Measurements from ENCODE around the gene ZSWIM6. TPM values are rescaled to one million over a fixed set of nuclear protein-coding genes. Genes with fewer than 3 reads are reported as not detected.

Gene ZSWIM6
- total RNA-seq, 6 experiments from 2014 or later = 9.7 to 13.5 (median 11.7) TPM

DNA sequence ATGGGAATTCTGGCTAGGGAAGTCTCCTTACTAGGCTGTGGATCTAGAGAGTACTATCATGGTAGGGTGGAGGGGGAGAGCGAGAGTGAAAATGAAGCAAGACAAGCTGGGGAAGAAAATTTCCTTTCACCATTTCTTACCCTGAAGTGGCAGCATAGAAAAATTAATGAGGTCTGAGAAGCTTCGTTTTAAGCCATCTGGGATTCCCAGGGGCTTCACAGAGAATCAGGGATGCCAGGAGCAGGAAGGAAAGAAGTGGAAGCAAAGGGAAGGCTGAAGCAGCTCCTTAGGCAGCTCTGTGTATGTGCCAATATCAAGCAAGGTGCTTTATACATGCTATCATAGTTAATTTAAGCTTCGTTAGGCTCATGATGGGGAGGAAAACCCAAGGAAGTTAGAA is 169.9 kb downstream of the ZSWIM6 start:
- no peaks in the 10 kb centered on the region for H3K4me1 Mint-ChIP-seq (ENCODE audit: low read depth)
- TF ChIP-seq CTCF (IDR thresholded peaks at IDR 0.05) = no peak
- peaks cover 6% of the 10 kb centered on the region; the same call in 1 of the 2 replicates for H3K36me3 Mint-ChIP-seq (ENCODE audit: low read depth)
- no peak overlapping the region for H3K27ac Mint-ChIP-seq
- no peak overlapping the region for H3K4me3 Mint-ChIP-seq
- no peaks in the 10 kb centered on the region; the same call in 1 of the 2 replicates for H3K27me3 Mint-ChIP-seq (ENCODE audit: insufficient read depth)
- DNase-seq = no peak
- H3K9me3 Mint-ChIP-seq = no peaks in the 10 kb centered on the region

DNA sequence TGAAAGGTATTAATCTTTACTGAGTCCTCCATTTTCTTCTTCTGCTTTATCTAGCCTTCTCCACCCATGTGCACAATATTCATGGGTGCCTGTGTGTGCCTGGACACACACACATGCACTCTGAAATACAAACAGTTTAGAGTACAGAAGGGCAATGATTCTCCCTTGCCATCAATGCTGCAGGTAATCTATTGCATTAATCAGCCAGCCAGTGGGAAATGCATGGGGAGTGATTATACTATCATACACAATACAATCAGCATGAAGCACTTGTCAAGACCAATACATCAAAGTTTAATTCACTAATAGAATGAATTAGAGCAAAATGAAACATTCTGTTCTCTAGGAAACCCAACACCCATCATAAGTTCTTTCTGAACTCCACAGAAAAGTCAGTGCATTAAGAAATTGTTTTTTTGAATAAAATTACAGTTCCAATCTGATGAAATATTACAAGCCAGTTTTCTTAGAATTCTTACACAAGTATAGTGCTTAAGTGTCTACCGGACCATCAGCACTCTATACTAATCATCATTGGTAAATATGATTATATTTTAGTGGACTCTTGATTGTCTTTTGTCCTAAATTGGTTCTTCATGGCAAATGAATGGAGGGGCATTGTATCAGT is 172.2 kb downstream of the ZSWIM6 start:
- Mint-ChIP-seq H3K4me1 (ENCODE audit: low read depth) (no peaks in the 10 kb centered on the region), H3K36me3 (ENCODE audit: low read depth) (peaks cover 7% of the 10 kb centered on the region), H3K27me3 (ENCODE audit: insufficient read depth) (no peaks in the 10 kb centered on the region; the same call in 1 of the 2 replicates), H3K9me3 (no peaks in the 10 kb centered on the region), H3K27ac (no peak overlapping the region), H3K4me3 (no peak overlapping the region)
- no peak for TF ChIP-seq CTCF (IDR thresholded peaks at IDR 0.05)
- DNase-seq = no peak

GRCh38 chr5:61505281-61505680 is 173.2 kb downstream of the ZSWIM6 start:
- no peak for DNase-seq
- Mint-ChIP-seq H3K9me3 (no peaks in the 10 kb centered on the region), H3K4me3 (no peak overlapping the region), H3K36me3 (ENCODE audit: low read depth) (peaks cover 6% of the 10 kb centered on the region), H3K27ac (no peak overlapping the region; the same call in 1 of the 2 replicates), H3K4me1 (ENCODE audit: low read depth) (no peaks in the 10 kb centered on the region), H3K27me3 (ENCODE audit: insufficient read depth) (no peaks in the 10 kb centered on the region)
- TF ChIP-seq CTCF (IDR thresholded peaks at IDR 0.05) = no peak

DNA sequence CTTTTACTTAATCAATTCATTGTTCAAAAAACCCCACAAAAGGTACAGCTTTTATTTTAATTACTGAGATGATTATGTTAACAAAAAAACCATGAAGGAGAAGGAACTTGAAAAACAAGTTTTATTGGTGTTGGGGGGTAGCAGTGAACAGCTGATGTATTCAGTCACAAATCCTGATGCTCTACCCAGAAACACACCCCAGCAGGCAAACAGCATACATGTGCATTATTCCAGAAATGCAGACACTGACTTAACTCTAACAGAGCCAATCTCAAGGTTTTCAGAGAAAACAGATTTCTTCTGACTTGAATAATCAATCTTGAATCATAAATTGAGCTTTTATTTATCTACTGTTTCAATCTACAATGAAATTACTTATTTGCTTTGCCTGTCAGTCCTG is 175.2 kb downstream of the ZSWIM6 start:
- Mint-ChIP-seq H3K27me3 (ENCODE audit: insufficient read depth) (no peaks in the 10 kb centered on the region), H3K27ac (no peak overlapping the region), H3K4me1 (ENCODE audit: low read depth) (no peaks in the 10 kb centered on the region), H3K36me3 (ENCODE audit: low read depth) (peaks cover 6% of the 10 kb centered on the region), H3K4me3 (no peak overlapping the region), H3K9me3 (no peaks in the 10 kb centered on the region)
- no peak for TF ChIP-seq CTCF (IDR thresholded peaks at IDR 0.05)
- DNase-seq = no peak

DNA sequence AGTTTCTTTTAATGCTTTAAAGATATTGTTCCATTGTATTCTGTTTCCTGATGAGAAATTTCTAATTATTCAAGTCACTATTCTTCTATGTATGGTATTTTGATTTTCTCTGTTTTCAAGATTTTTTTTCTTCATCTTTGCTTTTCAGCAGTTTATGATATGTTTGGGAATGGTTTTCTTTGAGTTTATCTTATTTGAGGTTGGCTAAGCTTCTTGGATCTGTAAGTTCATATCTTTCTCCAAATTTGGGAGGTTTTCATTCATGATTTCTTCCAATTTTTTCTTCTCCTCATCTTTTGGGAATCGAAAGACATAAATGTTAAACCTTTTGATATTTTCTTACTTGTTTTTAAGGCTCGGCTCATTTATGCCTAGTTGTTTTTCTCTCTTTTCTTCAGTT is 184.9 kb downstream of the ZSWIM6 start:
- H3K4me3 Mint-ChIP-seq = no peak overlapping the region
- no peak for DNase-seq
- no peaks in the 10 kb centered on the region; the same call in 1 of the 2 replicates for H3K27me3 Mint-ChIP-seq (ENCODE audit: insufficient read depth)
- peaks cover 24% of the 10 kb centered on the region for H3K36me3 Mint-ChIP-seq (ENCODE audit: low read depth)
- no peaks in the 10 kb centered on the region for H3K9me3 Mint-ChIP-seq
- H3K27ac Mint-ChIP-seq = no peak overlapping the region
- TF ChIP-seq CTCF (IDR thresholded peaks at IDR 0.05) = no peak
- H3K4me1 Mint-ChIP-seq (ENCODE audit: low read depth) = no peaks in the 10 kb centered on the region
